Panc1 (cell line): ENCODE measurements around the gene OR5B17. TPM values are rescaled to one million over a fixed set of nuclear protein-coding genes. Genes with fewer than 3 reads are reported as not detected.

Source experiments
- ATAC-seq: fragments of 200-7000 bp; cut with Tn5 transposase; 2 replicates; pipeline ENCODE4 v1.9.1; 2020; ENCODE audit warnings: mild to moderate bottlenecking, moderate library complexity
- BruUV-seq: library from RNA; stranded (reverse); fragments of 400-500 nt; replicated peaks from 2 replicates; lab custom pipeline; 2021; lab: Mats Ljungman, UMichigan
- CTCF ChIA-PET: fragments of 300-600 bp; sonication (Branson Sonifier 250); formaldehyde crosslinking; loops from one replicate; lab custom pipeline; 2022; ENCODE audit warnings: antibody characterized with exemption; lab: Charles Lee
- POLR2A ChIA-PET: fragments of 300-600 bp; sonication (Branson Sonifier 250); formaldehyde crosslinking; loops from one replicate; lab custom pipeline; 2022; ENCODE audit warnings: antibody characterized with exemption; lab: Charles Lee
- DNase-seq: peaks from one replicate; pipeline ENCODE4 v3.0.0-alpha.2; 2010; ENCODE audit warnings: low read depth, low spot score
- H3K27ac ChIP-seq: 2 replicates; pipeline ENCODE4 v1.5.1; 2011; ENCODE audit warnings: mild to moderate bottlenecking, low read length, inconsistent platforms
- H3K27me3 ChIP-seq: fragments of 200-500 bp; sonication (Bioruptor generic); 2 replicates; pipeline ENCODE4 v1.6.0; 2014; ENCODE audit warnings: low read length, inconsistent platforms; ENCODE audit not compliant: control insufficient read depth, insufficient read depth
- H3K36me3 ChIP-seq: fragments of 200-500 bp; sonication (Bioruptor generic); 2 replicates; pipeline ENCODE4 v1.5.1; 2014; ENCODE audit warnings: inconsistent platforms, mild to moderate bottlenecking, low read length, moderate library complexity; ENCODE audit not compliant: control insufficient read depth, insufficient read depth
- H3K4me1 ChIP-seq: 2 replicates; pipeline ENCODE4 v1.5.1; 2011; ENCODE audit warnings: inconsistent platforms, mild to moderate bottlenecking, low read length, moderate library complexity; ENCODE audit not compliant: control insufficient read depth, insufficient read depth
- H3K4me3 ChIP-seq, 2 experiments: 2 replicates each; pipeline ENCODE4 v1.5.1; 2011 to 2012; ENCODE audit warnings: low read depth in 2 of 2, low read length in 2 of 2, mild to moderate bottlenecking in 2 of 2, inconsistent platforms in 1 of 2, moderate library complexity in 1 of 2
- H3K9me3 ChIP-seq: fragments of 200-500 bp; sonication (Bioruptor generic); 2 replicates; pipeline ENCODE4 v1.5.1; 2014; ENCODE audit warnings: low read depth, mild to moderate bottlenecking, inconsistent platforms, low read length, moderate library complexity; ENCODE audit not compliant: control insufficient read depth, insufficient read depth
- POLR2AphosphoS5 ChIP-seq: IDR thresholded peaks from 2 replicates; pipeline ENCODE4 v1.6.1; 2012; ENCODE audit warnings: mild to moderate bottlenecking, low read depth, low read length, moderate library complexity
- SIN3A ChIP-seq: IDR thresholded peaks from 2 replicates; pipeline ENCODE4 v1.6.1; 2012; ENCODE audit warnings: low read depth, mild to moderate bottlenecking, low read length, moderate library complexity, borderline replicate concordance; ENCODE audit not compliant: insufficient read depth
- TCF7L2 ChIP-seq: IDR thresholded peaks from 2 replicates; pipeline ENCODE4 v1.6.1; 2011; ENCODE audit warnings: mild to moderate bottlenecking, low read depth, low read length, inconsistent platforms
- in situ Hi-C: cut with HindIII; loops from 2 replicates; pipeline ENCODE4 v1.10.0; 2016; ENCODE audit warnings: low sequenced_read_pairs, low pct_unique_long_range_greater_than_20kb
- intact Hi-C: fragments of 100-400 bp; cut with micrococcal nuclease; formaldehyde crosslinking; loops from one replicate; pipeline ENCODE4 v1.10.0; 2022; ENCODE audit not compliant: unreplicated experiment
- total RNA-seq: library from RNA; stranded (reverse); gene quantifications from one replicate; pipeline ENCODE4 v1.2.1, GENCODE V29; 2021; ENCODE audit not compliant: unreplicated experiment
- TF ChIP-seq, protein P1 (sequence below), 2 experiments: IDR thresholded peaks; 2 replicates each; pipeline ENCODE4 v1.6.1; 2011 to 2012; ENCODE audit warnings: low read depth in 2 of 2, control low read depth in 1 of 2, low read length in 1 of 2, mild to moderate bottlenecking in 1 of 2, moderate library complexity in 1 of 2; ENCODE audit not compliant: insufficient read depth in 1 of 2
- TF ChIP-seq, protein P2 (sequence below): fragments of 450-650 bp; IDR thresholded peaks from 2 replicates; pipeline ENCODE4 v1.5.1; 2017; ENCODE audit warnings: mild to moderate bottlenecking

OR5B17 gene
- total RNA-seq, 1 experiment from 2014 or later: not detected

DNA sequence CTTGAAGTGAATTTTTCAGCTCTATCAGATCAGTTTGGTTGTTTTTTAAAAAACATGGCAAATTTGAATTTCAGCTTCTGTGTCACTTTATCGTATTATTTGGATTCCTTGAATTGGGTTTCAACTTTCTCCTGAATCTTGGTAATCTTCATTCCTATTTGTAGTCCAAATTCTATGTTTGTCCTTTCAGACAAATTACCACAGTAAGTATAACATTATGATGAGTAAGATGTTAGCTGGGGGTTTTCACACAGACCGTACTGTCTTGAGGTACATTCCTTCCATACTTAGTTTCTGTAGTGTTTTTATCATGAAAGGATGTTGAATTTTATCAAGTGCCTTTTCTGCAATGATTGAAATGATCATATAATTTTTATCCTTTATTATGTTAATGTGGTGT is 28.0 kb downstream of the OR5B17 start:
- TF ChIP-seq, protein P1, sequence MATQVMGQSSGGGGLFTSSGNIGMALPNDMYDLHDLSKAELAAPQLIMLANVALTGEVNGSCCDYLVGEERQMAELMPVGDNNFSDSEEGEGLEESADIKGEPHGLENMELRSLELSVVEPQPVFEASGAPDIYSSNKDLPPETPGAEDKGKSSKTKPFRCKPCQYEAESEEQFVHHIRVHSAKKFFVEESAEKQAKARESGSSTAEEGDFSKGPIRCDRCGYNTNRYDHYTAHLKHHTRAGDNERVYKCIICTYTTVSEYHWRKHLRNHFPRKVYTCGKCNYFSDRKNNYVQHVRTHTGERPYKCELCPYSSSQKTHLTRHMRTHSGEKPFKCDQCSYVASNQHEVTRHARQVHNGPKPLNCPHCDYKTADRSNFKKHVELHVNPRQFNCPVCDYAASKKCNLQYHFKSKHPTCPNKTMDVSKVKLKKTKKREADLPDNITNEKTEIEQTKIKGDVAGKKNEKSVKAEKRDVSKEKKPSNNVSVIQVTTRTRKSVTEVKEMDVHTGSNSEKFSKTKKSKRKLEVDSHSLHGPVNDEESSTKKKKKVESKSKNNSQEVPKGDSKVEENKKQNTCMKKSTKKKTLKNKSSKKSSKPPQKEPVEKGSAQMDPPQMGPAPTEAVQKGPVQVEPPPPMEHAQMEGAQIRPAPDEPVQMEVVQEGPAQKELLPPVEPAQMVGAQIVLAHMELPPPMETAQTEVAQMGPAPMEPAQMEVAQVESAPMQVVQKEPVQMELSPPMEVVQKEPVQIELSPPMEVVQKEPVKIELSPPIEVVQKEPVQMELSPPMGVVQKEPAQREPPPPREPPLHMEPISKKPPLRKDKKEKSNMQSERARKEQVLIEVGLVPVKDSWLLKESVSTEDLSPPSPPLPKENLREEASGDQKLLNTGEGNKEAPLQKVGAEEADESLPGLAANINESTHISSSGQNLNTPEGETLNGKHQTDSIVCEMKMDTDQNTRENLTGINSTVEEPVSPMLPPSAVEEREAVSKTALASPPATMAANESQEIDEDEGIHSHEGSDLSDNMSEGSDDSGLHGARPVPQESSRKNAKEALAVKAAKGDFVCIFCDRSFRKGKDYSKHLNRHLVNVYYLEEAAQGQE (IDR thresholded peaks at IDR 0.05; ENCODE audit: insufficient read depth in 1 of 2, low read depth in 2 of 2, low read length in 1 of 2): no peak
- TF ChIP-seq POLR2AphosphoS5 (no peak), SIN3A (no peak), TCF7L2 (no peak)
- TF ChIP-seq, protein P2, sequence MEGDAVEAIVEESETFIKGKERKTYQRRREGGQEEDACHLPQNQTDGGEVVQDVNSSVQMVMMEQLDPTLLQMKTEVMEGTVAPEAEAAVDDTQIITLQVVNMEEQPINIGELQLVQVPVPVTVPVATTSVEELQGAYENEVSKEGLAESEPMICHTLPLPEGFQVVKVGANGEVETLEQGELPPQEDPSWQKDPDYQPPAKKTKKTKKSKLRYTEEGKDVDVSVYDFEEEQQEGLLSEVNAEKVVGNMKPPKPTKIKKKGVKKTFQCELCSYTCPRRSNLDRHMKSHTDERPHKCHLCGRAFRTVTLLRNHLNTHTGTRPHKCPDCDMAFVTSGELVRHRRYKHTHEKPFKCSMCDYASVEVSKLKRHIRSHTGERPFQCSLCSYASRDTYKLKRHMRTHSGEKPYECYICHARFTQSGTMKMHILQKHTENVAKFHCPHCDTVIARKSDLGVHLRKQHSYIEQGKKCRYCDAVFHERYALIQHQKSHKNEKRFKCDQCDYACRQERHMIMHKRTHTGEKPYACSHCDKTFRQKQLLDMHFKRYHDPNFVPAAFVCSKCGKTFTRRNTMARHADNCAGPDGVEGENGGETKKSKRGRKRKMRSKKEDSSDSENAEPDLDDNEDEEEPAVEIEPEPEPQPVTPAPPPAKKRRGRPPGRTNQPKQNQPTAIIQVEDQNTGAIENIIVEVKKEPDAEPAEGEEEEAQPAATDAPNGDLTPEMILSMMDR: no peak
- ATAC-seq (no peak), DNase-seq (no peak)
- Histone ChIP-seq H3K4me1 (no peaks in the 10 kb centered on the region), H3K4me3 (no peak overlapping the region), H3K27me3 (no peaks in the 10 kb centered on the region), H3K27ac (no peak overlapping the region), H3K36me3 (no peaks in the 10 kb centered on the region), H3K9me3 (no peaks in the 10 kb centered on the region)
- in situ Hi-C loops: no loop called here
- intact Hi-C loops: no loop called here
- ChIA-PET POLR2A (no interaction called here), CTCF (no interaction called here)
- no TSS peak for BruUV-seq

DNA sequence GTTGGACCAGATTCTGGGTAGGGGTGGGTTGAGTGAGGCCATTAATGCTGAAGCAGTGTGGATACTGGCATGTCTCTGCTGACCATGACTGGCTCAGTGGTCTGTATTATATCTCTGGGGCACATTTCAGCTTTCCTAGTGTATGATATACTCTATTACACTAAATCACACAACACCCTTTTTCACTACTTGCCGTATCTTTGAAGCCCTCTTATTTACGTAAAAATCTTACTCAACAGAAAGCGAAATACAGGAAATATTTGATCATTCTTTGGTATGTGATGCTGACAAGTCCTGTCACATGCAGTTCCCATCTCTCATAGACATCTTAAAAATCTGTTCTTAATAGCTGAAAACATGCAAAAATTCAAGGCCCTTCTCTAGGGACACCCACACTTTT is 40.3 kb downstream of the OR5B17 start:
- ATAC-seq: no peak
- H3K27ac ChIP-seq: no peak overlapping the region
- H3K36me3 ChIP-seq: no peaks in the 10 kb centered on the region
- TF ChIP-seq SIN3A: no peak
- TF ChIP-seq TCF7L2: no peak
- no peak for TF ChIP-seq POLR2AphosphoS5
- TF ChIP-seq, protein P1 (IDR thresholded peaks at IDR 0.05; ENCODE audit: insufficient read depth in 1 of 2, low read depth in 2 of 2, low read length in 1 of 2): no peak
- TF ChIP-seq, protein P2: no peak
- ChIA-PET POLR2A (no interaction called here), CTCF (no interaction called here)
- BruUV-seq: no TSS peak
- no peak for DNase-seq
- intact Hi-C loops: no loop called here
- H3K4me3 ChIP-seq: no peak overlapping the region
- in situ Hi-C loops: no loop called here
- H3K27me3 ChIP-seq: no peaks in the 10 kb centered on the region; the same call in 1 of the 2 replicates
- no peaks in the 10 kb centered on the region for H3K4me1 ChIP-seq
- H3K9me3 ChIP-seq: no peaks in the 10 kb centered on the region
